K562 (cell line): ENCODE measurements around the gene FUT2. TPM values are rescaled to one million over a fixed set of nuclear protein-coding genes. Genes with fewer than 3 reads are reported as not detected.

Experiments used
- ARID3B ChIP-seq: fragments of 250-450 bp; sonication (Bioruptor Pico); IDR thresholded peaks from 2 replicates; pipeline ENCODE4 v1.4.0; 2020; ENCODE audit warnings: borderline replicate concordance
- CHD2 ChIP-seq: IDR thresholded peaks from 2 replicates; pipeline ENCODE4 v1.6.1; 2011; ENCODE audit warnings: low read depth, low read length
- DPF2 ChIP-seq: fragments of 450-650 bp; IDR thresholded peaks from 2 replicates; pipeline ENCODE4 v1.6.1; 2016
- E4F1 ChIP-seq: fragments of 250-450 bp; sonication (Bioruptor Pico); IDR thresholded peaks from 2 replicates; pipeline ENCODE4 v1.5.0; 2021; ENCODE audit warnings: mild to moderate bottlenecking, borderline replicate concordance
- L3MBTL2 ChIP-seq: fragments of 450-650 bp; IDR thresholded peaks from 2 replicates; pipeline ENCODE4 v1.6.1; 2016; ENCODE audit warnings: mild to moderate bottlenecking, moderate library complexity
- MXI1 ChIP-seq: IDR thresholded peaks from 2 replicates; pipeline ENCODE4 v1.6.1; 2011; ENCODE audit warnings: low read depth, mild to moderate bottlenecking, improper control_type of control experiment, low read length
- MYC ChIP-seq, 2 experiments: fragments of 250-450 bp in 1 of 2; sonication (Bioruptor Pico) in 1 of 2; IDR thresholded peaks; 2 replicates each; pipeline versions ENCODE4 v1.5.1 to v1.6.1; 2012 to 2021; ENCODE audit warnings: low read depth in 2 of 2, borderline replicate concordance in 1 of 2, improper control_type of control experiment in 1 of 2, low read length in 1 of 2, mild to moderate bottlenecking in 1 of 2, moderate library complexity in 1 of 2
- PURB ChIP-seq: sonication (generic); formaldehyde crosslinking; IDR thresholded peaks from 2 replicates; pipeline ENCODE4 v1.9.0; 2021; ENCODE audit warnings: low read depth, mild to moderate bottlenecking, missing genetic modification reagents
- RB1 ChIP-seq: fragments of 450-650 bp; IDR thresholded peaks from 2 replicates; pipeline ENCODE4 v1.6.1; 2017; ENCODE audit warnings: low read depth, mild to moderate bottlenecking
- RBFOX2 ChIP-seq: fragments of 200-400 bp; formaldehyde crosslinking; IDR thresholded peaks from 2 replicates; pipeline ENCODE4 v1.6.1; 2017; ENCODE audit warnings: low read depth, mild to moderate bottlenecking, low read length, moderate library complexity
- SUPT5H ChIP-seq: fragments of 450-650 bp; IDR thresholded peaks from 2 replicates; pipeline ENCODE4 v1.6.1; 2016
- TEAD1 ChIP-seq, 2 experiments: fragments of 450-650 bp in 1 of 2; sonication (generic) in 1 of 2; formaldehyde crosslinking; IDR thresholded peaks; 2 replicates each; pipeline versions ENCODE4 v1.4.0 to v1.8.0; 2020 to 2022; ENCODE audit warnings: mild to moderate bottlenecking in 2 of 2, missing genetic modification reagents in 1 of 2
- U2AF2 ChIP-seq: fragments of 200-400 bp; formaldehyde crosslinking; optimal IDR thresholded peaks from 2 replicates; pipeline ENCODE3; 2017; ENCODE audit warnings: low read depth, mild to moderate bottlenecking, low read length
- ZNF124 ChIP-seq: sonication (generic); formaldehyde crosslinking; IDR thresholded peaks from 2 replicates; pipeline ENCODE4 v1.8.1; 2022; ENCODE audit warnings: missing genetic modification reagents
- ZNF143 ChIP-seq: sonication (generic); formaldehyde crosslinking; IDR thresholded peaks from 2 replicates; pipeline ENCODE4 v1.9.0; 2022; ENCODE audit warnings: mild to moderate bottlenecking, missing genetic modification reagents
- ZNF224 ChIP-seq: sonication (generic); formaldehyde crosslinking; IDR thresholded peaks from 2 replicates; pipeline ENCODE4 v1.8.0; 2022; ENCODE audit warnings: mild to moderate bottlenecking, missing genetic modification reagents
- ZNF431 ChIP-seq: sonication (generic); formaldehyde crosslinking; IDR thresholded peaks from 2 replicates; pipeline ENCODE4 v1.8.0; 2022; ENCODE audit warnings: mild to moderate bottlenecking, missing genetic modification reagents
- ZNF707 ChIP-seq: fragments of 250-450 bp; sonication (Bioruptor Pico); conservative IDR thresholded peaks from 2 replicates; pipeline ENCODE4 v1.8.0; 2022; ENCODE audit warnings: inconsistent platforms, mild to moderate bottlenecking, moderate library complexity
- polyA plus RNA-seq, 8 experiments: library from polyadenylated mRNA; depleted of rRNA in 4 of 8; stranded (reverse) in 5 of 8; unstranded in 3 of 8; fragments of >200 nt; fragmentation: Nextera tagmentation in 2 of 8; fragmentation: Illumina TruSeq in 1 of 8; extraction: Ambion mirVana in 2 of 8; extraction: Trizol in 1 of 8; gene quantifications; 2 replicates each; pipeline versions ENCODE4 v1.2.1 to v1.2.3, GENCODE V29; 2011 to 2014; ENCODE audit warnings: inconsistent platforms in 1 of 8, missing spikeins in 1 of 8
- total RNA-seq, 7 experiments: library from RNA; depleted of rRNA in 6 of 7; stranded (reverse); fragments of >200 nt in 6 of 7; fragmentation: Illumina TruSeq in 2 of 7; extraction: Trizol in 2 of 7; gene quantifications; 2 replicates each; pipeline versions ENCODE4 v1.2.1 to v1.2.3, GENCODE V29; 2011 to 2021; ENCODE audit warnings: low replicate concordance in 1 of 7
- TF ChIP-seq, protein P1 (sequence below): fragments of 200-800 bp; sonication (Bioruptor generic); IDR thresholded peaks from 2 replicates; pipeline ENCODE4 v1.6.1; 2017; ENCODE audit warnings: missing genetic modification characterization, missing compliant biosample characterization
- TF ChIP-seq, protein P2 (sequence below): fragments of 250-450 bp; sonication (Bioruptor Pico); IDR thresholded peaks from 2 replicates; pipeline ENCODE4 v1.6.1; 2021; ENCODE audit warnings: mild to moderate bottlenecking
- TF ChIP-seq, protein P3 (sequence below): sonication (generic); formaldehyde crosslinking; IDR thresholded peaks from 2 replicates; pipeline ENCODE4 v1.8.0; 2022; ENCODE audit warnings: mild to moderate bottlenecking, low read depth, missing genetic modification reagents

The FUT2 gene
- total and polyA plus RNA-seq, 9 of the 15 experiments (the other 6 are each of a cell fraction or from before 2014, with no cell fraction given): 0.03 to 0.04 TPM; not detected in 7

DNA sequence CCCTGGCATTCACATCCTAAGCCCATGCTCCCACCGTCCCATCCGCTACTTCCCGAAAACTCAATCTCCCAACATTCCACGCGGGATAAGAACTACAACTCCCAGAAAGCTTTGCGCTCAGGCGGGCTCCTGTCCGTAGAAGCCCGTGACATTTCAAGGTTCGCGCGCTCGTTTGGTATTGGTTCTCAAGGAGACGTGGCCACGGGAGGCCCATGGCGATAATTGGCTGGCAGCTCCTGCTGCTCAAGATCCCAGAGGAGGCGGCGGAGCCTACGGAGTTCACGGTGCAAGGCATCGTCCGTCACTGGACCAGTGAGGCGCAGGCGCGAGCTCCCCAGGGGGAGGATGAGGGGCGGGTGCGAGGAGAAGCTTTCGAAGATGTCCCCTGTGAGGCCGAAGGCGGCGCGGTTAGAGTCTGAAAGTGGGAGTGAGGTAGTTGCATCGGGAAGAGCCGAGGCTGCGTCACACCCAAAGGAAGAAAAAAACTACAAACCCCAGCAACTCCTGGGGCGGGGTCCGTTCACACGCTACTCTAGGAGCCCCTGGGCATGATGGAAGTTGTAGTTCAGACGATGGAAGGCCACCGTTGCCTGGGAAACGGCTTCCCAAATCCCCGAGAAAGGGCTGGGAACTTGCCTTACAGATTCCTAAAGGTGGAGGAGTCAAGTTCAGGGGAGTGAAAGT is 25.0 kb downstream of the FUT2 start (continued):
- TF ChIP-seq E4F1 (CRISPR knock-in tag) (no peak), SUPT5H (0 out of 2 replicates have a peak, but pooled peaks have one; percentile 34), CHD2 (peak; percentile 82), ZNF143 (CRISPR knock-in tag) (peak; percentile 91), TEAD1 (CRISPR knock-in tag; IDR thresholded peaks at IDR 0.05) (peak; percentile 69 to 98; a peak in 2 of 4 replicates), RBFOX2 (peak; percentile 86), DPF2 (no peak), MYC (IDR thresholded peaks at IDR 0.05; ENCODE audit: low read depth, low read length) (peak; percentile 33), MYC (CRISPR knock-in tag; IDR thresholded peaks at IDR 0.05; ENCODE audit: borderline replicate concordance, low read depth) (no peak), ZNF124 (no peak), MXI1 (0 out of 2 replicates have a peak, but pooled peaks have one; percentile 62), ZNF431 (0 out of 2 replicates have a peak, but pooled peaks have one; percentile 32), ZNF707 (CRISPR knock-in tag) (no peak), U2AF2 (no peak), PURB (CRISPR knock-in tag) (no peak), ARID3B (no peak), L3MBTL2 (peak; percentile 87), RB1 (peak; percentile 46; the same call in 1 of the 2 replicates), ZNF224 (CRISPR knock-in tag) (no peak)
- TF ChIP-seq, protein P1, sequence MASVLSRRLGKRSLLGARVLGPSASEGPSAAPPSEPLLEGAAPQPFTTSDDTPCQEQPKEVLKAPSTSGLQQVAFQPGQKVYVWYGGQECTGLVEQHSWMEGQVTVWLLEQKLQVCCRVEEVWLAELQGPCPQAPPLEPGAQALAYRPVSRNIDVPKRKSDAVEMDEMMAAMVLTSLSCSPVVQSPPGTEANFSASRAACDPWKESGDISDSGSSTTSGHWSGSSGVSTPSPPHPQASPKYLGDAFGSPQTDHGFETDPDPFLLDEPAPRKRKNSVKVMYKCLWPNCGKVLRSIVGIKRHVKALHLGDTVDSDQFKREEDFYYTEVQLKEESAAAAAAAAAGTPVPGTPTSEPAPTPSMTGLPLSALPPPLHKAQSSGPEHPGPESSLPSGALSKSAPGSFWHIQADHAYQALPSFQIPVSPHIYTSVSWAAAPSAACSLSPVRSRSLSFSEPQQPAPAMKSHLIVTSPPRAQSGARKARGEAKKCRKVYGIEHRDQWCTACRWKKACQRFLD: peak; percentile 62
- TF ChIP-seq, protein P2, sequence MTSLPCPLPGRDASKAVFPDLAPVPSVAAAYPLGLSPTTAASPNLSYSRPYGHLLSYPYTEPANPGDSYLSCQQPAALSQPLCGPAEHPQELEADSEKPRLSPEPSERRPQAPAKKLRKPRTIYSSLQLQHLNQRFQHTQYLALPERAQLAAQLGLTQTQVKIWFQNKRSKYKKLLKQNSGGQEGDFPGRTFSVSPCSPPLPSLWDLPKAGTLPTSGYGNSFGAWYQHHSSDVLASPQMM: no peak
- TF ChIP-seq, protein P3, sequence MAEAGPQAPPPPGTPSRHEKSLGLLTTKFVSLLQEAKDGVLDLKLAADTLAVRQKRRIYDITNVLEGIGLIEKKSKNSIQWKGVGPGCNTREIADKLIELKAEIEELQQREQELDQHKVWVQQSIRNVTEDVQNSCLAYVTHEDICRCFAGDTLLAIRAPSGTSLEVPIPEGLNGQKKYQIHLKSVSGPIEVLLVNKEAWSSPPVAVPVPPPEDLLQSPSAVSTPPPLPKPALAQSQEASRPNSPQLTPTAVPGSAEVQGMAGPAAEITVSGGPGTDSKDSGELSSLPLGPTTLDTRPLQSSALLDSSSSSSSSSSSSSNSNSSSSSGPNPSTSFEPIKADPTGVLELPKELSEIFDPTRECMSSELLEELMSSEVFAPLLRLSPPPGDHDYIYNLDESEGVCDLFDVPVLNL (CRISPR knock-in tag): peak; percentile 100
